Stimulated activated naive B cell treated with anti-CD40 and anti-IgM and Interleukin-4, amounts not matched to agents 10 μg/mL and 1 μg/mL and 100 μg/mL, for 72 hours (primary cell): ENCODE results near the gene UBE2S.
"Not testable (repeated sequence)": the region's sequence is repeated elsewhere in the genome, so short reads cannot be mapped to it uniquely, and the experiment has no call there.

Source experiments
- ATAC-seq, 2 donors: fragments of 150-1000 bp; cut with Tn5 transposase; replicated peaks; 2 replicates each; pipeline ENCODE4 v1.10.0; 2021; ENCODE audit warnings: moderate library complexity in 1 of 2
- DNase-seq: peaks from one replicate; pipeline ENCODE4 v3.0.0; 2021
- H3K27ac Mint-ChIP-seq: one replicate; pipeline ENCODE4 v1.8.0; 2022; ENCODE audit warnings: mild to moderate bottlenecking, mixed read lengths
- H3K27me3 Mint-ChIP-seq, 2 donors: one replicate each; pipeline ENCODE4 v1.8.0; 2022; ENCODE audit warnings: mixed read lengths in 2 of 2
- H3K36me3 Mint-ChIP-seq, 2 donors: one replicate each; pipeline ENCODE4 v1.8.0; 2022; ENCODE audit warnings: mixed read lengths in 2 of 2, mild to moderate bottlenecking in 1 of 2
- H3K4me1 Mint-ChIP-seq, 2 donors: one replicate each; pipeline ENCODE4 v1.8.0; 2022; ENCODE audit warnings: mixed read lengths in 2 of 2, mild to moderate bottlenecking in 1 of 2
- H3K4me3 Mint-ChIP-seq, 2 donors: one replicate each; pipeline ENCODE4 v1.8.0; 2022; ENCODE audit warnings: mild to moderate bottlenecking in 2 of 2, mixed read lengths in 2 of 2, moderate library complexity in 1 of 2
- H3K9me3 Mint-ChIP-seq, 2 donors: one replicate each; pipeline ENCODE4 v1.8.0; 2022; ENCODE audit warnings: mixed read lengths in 2 of 2, mild to moderate bottlenecking in 1 of 2

The UBE2S gene

DNA sequence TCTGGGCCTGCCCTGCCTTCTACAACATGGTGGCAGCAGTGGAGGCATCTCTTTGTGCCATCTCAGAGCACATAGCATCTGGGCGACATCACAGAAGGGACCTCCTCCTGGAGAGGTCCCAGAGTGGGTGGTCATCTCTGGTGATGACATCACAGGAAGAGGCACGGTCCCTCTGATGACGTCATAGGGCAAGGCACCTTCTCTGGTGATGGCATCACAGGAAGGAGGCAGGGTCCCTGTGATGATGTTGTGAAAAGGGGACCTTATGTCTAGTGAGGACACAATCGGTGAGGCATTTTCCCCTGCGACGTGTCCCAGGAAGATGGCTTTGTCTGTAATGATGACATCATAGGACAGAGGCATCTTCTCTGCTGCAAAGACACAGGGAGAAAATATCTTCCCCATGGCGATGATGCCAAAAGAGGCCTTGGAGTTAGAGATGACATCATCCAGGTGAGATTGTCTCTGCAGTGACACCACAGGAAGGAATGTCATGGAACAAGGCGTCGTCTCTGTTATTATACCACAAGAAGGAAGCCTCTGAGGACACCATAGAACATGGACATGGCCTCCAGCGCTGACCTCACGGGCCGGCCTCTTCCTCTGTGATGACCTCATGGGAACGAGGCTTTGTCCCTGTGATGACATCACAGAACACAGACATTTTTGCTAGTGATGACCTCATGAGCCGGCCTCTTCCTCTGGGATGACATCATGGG is 24.8 kb upstream of the UBE2S start:
- Mint-ChIP-seq H3K9me3 (peaks cover 0 to 4% of the 10 kb centered on the region in 2 donors), H3K27ac (no peak overlapping the region), H3K4me1 (no peaks in the 10 kb centered on the region), H3K4me3 (no peak overlapping the region), H3K27me3 (peaks cover 57 to 66% of the 10 kb centered on the region in 2 donors), H3K36me3 (no peaks in the 10 kb centered on the region)
- ATAC-seq (no peak), DNase-seq (no peak)

DNA sequence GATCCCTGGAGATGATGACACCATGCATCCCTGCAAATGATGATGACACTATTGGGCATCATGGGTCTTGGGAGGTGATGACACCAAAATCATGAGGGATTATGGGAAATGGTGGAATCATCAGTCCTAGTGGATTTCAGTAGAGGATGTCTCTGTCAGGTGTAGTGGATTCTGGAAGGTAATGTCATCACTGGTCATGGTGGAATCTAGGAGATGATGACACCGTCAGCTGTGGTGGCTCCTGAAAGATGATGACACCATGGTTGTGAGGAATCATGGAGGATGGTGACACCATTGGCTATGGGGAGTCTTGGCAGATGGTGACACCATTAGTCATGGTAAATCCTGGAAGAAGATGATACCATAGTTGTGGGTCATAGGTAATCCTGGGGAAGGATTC is 23.6 kb upstream of the UBE2S start:
- H3K4me1 Mint-ChIP-seq = no peaks in the 10 kb centered on the region
- H3K9me3 Mint-ChIP-seq = peaks cover 0 to 4% of the 10 kb centered on the region in 2 donors
- no peak overlapping the region for H3K4me3 Mint-ChIP-seq
- ATAC-seq (no peak), DNase-seq (no peak)
- H3K36me3 Mint-ChIP-seq = no peaks in the 10 kb centered on the region
- H3K27me3 Mint-ChIP-seq = peaks cover 51 to 60% of the 10 kb centered on the region in 2 donors
- H3K27ac Mint-ChIP-seq = no peak overlapping the region

DNA sequence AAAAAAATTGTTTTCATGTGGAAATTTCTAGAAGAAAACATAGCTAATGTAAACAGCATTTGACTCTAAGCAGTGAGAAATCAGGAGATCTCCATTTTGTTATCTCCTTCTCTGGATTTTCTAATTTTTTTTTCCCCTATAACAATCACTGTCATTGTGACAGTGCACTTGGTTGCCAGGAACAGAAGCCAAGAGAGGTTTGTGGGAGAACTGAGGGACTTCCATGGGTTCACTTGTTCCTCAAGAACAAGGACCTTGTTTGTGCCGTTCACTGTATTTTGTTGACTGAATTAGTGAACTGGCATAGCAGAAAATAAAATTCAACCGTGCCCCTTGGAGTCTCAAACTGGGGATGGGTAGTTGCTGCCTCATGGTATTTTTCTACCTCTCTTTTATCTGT is 18.5 kb upstream of the UBE2S start:
- DNase-seq (no peak), ATAC-seq (no peak)
- Mint-ChIP-seq H3K4me3 (no peak overlapping the region), H3K4me1 (no peaks in the 10 kb centered on the region), H3K9me3 (no peaks in the 10 kb centered on the region), H3K27ac (no peak overlapping the region), H3K36me3 (no peaks in the 10 kb centered on the region), H3K27me3 (peaks cover 42 to 50% of the 10 kb centered on the region in 2 donors)

DNA sequence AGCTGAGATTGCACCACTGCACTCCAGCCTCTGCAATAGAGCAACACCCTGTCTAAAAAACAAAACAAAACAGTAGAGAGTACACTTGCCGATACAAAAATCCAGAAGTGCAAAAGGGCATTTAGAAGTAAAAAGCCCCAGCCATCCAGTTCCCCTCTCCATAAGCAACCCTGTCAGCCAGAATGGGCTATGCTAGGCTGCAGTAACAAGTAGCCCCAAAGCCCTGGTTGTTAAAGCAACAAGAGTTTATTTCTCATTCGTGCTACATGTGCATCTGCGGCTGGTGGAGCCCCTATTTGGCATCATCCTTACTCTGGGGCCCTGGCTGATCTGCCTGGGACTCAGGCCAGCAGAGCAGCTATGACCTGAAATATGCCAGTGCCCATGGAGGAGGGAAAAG is 16.9 kb upstream of the UBE2S start:
- Mint-ChIP-seq H3K4me1 (no peaks in the 10 kb centered on the region), H3K27me3 (peaks cover 27 to 36% of the 10 kb centered on the region in 2 donors), H3K9me3 (no peaks in the 10 kb centered on the region), H3K4me3 (no peak overlapping the region), H3K36me3 (no peaks in the 10 kb centered on the region), H3K27ac (no peak overlapping the region)
- no peak for DNase-seq
- no peak for ATAC-seq

DNA sequence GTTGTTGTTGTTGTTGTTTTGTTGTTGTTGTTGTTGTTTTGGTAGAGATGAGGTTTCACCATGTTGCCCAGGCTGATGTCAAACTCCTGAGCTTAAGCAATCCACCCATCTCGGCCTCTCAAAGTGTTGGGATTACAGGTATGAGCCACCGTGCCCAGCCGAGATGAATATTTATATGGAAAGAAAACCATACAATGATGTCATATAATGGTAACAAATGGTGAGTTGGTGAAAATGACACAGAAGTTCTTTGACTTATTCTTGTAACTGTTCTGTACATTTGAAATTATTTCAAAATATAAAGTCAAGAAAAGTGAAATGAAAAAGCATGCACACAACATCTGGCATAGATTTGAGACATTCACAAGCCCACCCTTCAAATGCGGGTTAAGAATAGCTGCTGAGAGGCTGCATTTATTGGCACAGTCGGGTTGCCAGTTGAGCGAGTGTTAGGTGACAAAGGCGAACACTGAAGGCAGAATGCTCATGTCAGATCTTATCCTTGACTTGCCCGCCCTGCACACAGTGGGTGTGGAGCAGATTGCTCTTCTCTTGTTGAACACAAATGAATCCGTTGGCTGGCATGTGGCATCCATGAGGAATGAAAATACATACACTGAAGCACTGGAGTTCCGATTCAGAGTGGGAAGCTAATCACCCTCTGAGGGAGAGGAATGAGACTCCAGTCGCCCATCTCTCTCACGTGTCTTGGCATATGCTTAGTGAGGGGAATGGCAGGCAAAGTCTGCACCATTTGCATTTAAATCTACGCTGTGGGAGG is 15.8 kb upstream of the UBE2S start:
- no peak overlapping the region for H3K4me3 Mint-ChIP-seq
- DNase-seq (no peak), ATAC-seq (no peak)
- peaks cover 19 to 28% of the 10 kb centered on the region in 2 donors for H3K27me3 Mint-ChIP-seq
- no peaks in the 10 kb centered on the region for H3K9me3 Mint-ChIP-seq
- H3K4me1 Mint-ChIP-seq = no peaks in the 10 kb centered on the region
- no peaks in the 10 kb centered on the region for H3K36me3 Mint-ChIP-seq
- H3K27ac Mint-ChIP-seq = no peak overlapping the region

DNA sequence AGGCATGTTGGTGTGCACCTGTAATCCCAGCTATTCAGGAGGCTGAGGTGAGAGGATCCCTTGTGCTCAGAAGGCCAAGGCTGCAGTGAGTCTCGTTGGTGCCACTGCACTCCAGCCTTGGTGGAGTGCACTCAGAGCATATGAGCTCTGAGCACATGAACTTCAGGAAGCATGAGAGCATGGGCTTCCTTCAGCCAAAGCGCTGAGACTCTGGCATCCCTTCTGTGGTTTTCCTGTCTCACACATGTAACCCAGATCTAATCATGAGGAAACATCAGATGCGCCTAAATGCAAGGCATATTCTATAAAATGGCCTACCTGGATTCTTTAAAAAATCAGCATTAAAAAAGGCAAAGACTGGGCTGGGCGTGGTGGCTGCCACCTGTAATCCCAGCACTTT is 13.7 kb upstream of the UBE2S start:
- not testable (repeated sequence) for H3K36me3 Mint-ChIP-seq, H3K4me1 Mint-ChIP-seq, H3K27ac Mint-ChIP-seq, ATAC-seq, H3K9me3 Mint-ChIP-seq, H3K4me3 Mint-ChIP-seq, DNase-seq
- peaks cover 16 to 23% of the 10 kb centered on the region in 2 donors for H3K27me3 Mint-ChIP-seq

DNA sequence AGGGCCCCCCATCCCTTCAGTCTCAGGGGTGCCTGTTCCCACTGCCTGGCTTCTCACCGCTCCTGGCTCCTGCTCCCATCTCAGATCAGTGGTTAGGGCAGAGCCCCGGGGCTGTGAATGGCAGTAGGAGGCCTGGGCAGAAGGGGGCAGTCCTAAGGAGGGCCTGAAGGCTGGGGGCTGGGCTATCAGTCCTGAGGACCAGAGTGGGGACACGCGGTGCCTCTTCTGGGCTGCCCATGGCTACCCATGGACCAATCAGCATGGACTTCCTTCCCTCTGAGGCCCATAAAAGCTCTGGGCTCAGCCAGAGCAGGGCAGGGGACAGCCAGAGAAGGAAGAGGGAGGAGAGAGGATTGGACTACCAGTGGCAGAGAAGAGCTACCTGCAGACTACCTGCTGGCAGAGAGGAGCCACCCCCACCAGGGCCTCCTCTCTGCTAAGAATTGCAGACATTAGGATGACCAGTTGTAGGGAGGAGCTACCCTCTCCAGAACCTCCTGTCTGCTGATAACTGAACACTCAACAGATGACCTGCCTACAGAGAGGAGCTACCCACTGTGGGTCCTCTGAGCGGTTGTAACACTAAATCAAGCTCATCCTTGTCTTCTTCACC is 12.1 kb upstream of the UBE2S start:
- Mint-ChIP-seq H3K9me3 (no peaks in the 10 kb centered on the region), H3K27me3 (peaks cover 10 to 17% of the 10 kb centered on the region in 2 donors), H3K27ac (no peak overlapping the region), H3K36me3 (no peaks in the 10 kb centered on the region), H3K4me3 (no peak overlapping the region), H3K4me1 (no peaks in the 10 kb centered on the region)
- ATAC-seq (no peak), DNase-seq (no peak)

DNA sequence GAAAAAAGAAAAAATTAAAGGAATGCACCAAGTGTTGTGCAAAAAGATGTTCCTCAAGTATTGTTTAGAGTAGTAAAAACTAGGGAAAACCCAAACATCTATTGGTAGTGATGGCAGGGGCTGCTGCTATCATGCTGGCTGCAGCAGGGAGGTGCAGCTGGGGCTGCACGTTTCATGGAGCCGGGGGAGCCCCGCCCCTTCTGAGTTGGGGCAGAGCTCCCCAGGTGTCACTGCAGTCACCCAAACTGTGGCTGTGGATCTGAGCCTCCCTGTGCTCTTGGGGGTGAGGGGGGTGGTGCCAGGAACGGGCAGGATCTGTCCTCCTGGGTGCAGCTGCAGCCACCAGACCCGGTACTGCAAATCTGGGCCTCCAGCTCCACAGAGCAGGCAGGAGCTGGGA is 11.5 kb upstream of the UBE2S start:
- no peak overlapping the region for H3K4me3 Mint-ChIP-seq
- no peak overlapping the region for H3K27ac Mint-ChIP-seq
- H3K9me3 Mint-ChIP-seq = no peaks in the 10 kb centered on the region
- peaks cover 11 to 13% of the 10 kb centered on the region in 2 donors for H3K27me3 Mint-ChIP-seq
- DNase-seq = no peak
- H3K36me3 Mint-ChIP-seq = no peaks in the 10 kb centered on the region
- no peak for ATAC-seq
- no peaks in the 10 kb centered on the region for H3K4me1 Mint-ChIP-seq

DNA sequence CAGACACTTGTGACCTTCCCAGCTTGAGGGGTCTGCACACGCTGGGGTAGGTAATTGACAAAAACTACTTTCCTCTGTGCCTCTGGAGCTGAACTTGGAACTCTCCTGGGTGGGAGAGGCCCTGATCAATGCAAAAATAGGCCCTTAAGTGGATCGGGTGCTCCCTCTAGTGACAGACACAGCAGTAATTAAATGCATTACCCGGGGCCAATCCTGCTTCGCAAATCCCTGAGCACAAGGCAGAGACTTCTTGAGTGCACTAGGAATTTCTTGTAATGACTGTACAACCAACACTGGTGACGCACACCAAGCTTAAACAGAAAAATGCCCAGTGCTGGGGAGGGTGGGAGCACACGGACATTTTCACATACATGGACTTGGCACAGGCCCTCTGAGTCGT is 10.6 kb upstream of the UBE2S start:
- Mint-ChIP-seq H3K4me1 (no peaks in the 10 kb centered on the region), H3K27ac (no peak overlapping the region), H3K27me3 (peaks cover 13 to 15% of the 10 kb centered on the region in 2 donors), H3K36me3 (no peaks in the 10 kb centered on the region), H3K4me3 (no peak overlapping the region), H3K9me3 (no peaks in the 10 kb centered on the region)
- peak; percentile 64 to 86 for ATAC-seq
- no peak for DNase-seq

DNA sequence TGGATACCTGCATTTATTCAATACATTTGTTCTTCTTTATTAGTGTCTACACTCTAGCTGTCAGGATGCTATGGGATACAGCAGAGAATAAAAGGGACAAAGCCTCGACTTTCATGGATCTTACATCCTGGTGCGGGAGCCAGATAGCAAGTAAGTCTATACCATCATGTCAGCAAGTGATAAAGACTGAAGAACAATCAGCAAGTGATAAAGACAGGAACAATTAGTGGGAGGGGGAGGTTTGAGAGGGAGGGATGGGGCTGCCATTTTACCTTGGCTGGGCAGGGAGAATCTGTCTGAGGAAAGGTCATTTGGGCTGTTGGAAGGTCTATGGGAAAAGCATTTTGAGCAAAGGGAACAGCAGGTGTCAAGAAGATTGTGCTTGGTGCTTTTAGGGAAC is 2.6 kb upstream of the UBE2S start:
- peaks cover 21 to 27% of the 10 kb centered on the region in 2 donors for H3K4me1 Mint-ChIP-seq
- H3K36me3 Mint-ChIP-seq = peaks cover 16 to 25% of the 10 kb centered on the region in 2 donors
- DNase-seq = no peak
- peaks cover 4 to 11% of the 10 kb centered on the region in 2 donors for H3K9me3 Mint-ChIP-seq
- peaks cover 0 to 7% of the 10 kb centered on the region in 2 donors for H3K27me3 Mint-ChIP-seq
- no peak overlapping the region for H3K27ac Mint-ChIP-seq
- H3K4me3 Mint-ChIP-seq = no peak overlapping the region
- no peak for ATAC-seq

DNA sequence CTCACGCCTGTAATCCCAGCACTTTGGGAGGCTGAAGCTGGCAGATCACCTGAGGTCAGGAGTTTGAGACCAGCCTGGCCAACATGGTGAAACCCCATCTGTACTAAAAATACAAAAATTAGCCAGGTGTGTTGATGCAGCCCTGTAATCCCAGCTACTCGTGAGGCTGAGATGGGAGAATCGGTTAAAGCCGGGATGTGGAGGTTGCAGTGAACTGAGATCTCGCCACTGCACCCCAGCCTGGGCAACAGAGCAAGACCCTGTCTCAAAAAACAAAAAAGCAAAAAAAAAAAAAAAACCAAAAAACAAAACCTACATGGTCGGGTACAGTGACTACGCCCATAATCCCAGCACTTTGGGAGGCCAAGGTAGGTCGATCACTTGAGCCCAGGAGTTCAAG is 1.6 kb upstream of the UBE2S start:
- DNase-seq, H3K27me3 Mint-ChIP-seq, ATAC-seq: not testable (repeated sequence)
- Mint-ChIP-seq H3K27ac (peak overlapping the region; percentile 100), H3K4me3 (peak overlapping the region in 1 of 2 donors; percentile 96), H3K9me3 (peaks cover 4 to 11% of the 10 kb centered on the region in 2 donors), H3K4me1 (peaks cover 21 to 27% of the 10 kb centered on the region in 2 donors), H3K36me3 (peaks cover 16 to 25% of the 10 kb centered on the region in 2 donors)

DNA sequence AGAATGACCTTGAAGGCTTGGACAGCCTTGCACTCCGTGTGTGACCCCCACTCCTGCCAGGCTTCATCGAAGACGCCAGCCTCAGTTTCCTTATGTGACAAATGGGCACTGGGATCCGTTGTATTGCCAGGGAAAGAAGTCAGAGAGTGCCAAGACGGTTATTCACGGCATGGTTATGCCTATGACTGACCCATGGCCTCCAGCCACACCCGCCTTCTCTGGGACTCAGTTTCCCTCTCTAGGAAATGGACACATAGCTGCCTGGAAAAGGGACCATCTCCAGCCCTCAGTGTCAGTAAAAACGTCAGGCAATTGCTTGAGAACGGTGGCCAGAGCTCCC is 915 bp upstream of the UBE2S start:
- Mint-ChIP-seq H3K27me3 (no peaks in the 10 kb centered on the region), H3K27ac (peak overlapping the region; percentile 100), H3K36me3 (peaks cover 16 to 25% of the 10 kb centered on the region in 2 donors), H3K4me1 (peaks cover 21 to 28% of the 10 kb centered on the region in 2 donors), H3K4me3 (peak overlapping the region; percentile 96), H3K9me3 (peaks cover 4 to 11% of the 10 kb centered on the region in 2 donors)
- DNase-seq (no peak), ATAC-seq (no peak)

DNA sequence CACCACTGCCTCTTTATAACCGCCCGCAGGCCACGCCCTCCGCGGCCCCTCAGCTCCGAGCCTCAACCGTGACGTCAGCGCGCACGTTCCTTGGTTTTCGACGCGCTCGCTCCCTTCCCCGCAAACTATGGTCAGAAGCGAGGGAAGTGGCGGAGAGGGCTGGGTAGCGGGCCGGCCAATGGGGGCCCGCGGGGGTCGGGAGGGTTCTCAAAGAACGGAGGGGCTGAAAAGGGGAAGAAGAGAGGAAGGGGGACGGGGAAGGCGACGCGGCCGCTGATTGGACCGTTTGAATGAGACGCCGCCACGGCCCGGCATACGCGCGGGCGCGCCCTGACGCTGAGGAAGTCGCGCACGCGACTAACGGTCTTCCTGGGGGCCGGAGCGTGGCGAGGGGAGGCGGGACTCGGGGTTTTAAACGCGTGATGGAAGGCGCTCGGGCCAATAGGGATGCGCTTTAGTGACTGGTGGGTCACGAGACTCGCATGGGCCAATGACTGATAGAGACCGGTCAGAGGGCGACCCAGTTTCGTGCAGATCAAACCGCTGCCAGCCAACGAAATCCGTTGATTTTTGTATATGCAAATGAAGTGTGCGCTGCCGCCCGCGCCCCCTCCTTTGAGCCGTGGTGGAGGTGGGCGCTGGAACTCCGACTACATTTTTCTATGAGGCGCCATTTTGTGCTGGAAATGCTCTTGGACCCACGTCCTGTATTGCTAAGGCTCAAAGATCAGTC is 378 bp upstream of the UBE2S start:
- peaks cover 19 to 30% of the 10 kb centered on the region in 2 donors for H3K36me3 Mint-ChIP-seq
- ATAC-seq (peak; percentile 91 to 93), DNase-seq (peak; percentile 98)
- H3K27me3 Mint-ChIP-seq = no peaks in the 10 kb centered on the region
- H3K4me3 Mint-ChIP-seq = peak overlapping the region; percentile 96
- H3K9me3 Mint-ChIP-seq = peaks cover 4 to 11% of the 10 kb centered on the region in 2 donors
- H3K27ac Mint-ChIP-seq = peak overlapping the region; percentile 100
- peaks cover 22 to 33% of the 10 kb centered on the region in 2 donors for H3K4me1 Mint-ChIP-seq
